Trophoblast cell (in vitro differentiated cells and primary cell): Measurements from ENCODE around the gene HTR5A.

Experiments
- DNase-seq, 2 donors: peaks; one replicate each; pipeline ENCODE4 v3.0.0-alpha.2; 2016
- H2AFZ ChIP-seq: 2 replicates; pipeline ENCODE4 v1.6.1; 2013; ENCODE audit warnings: low read length, moderate library complexity, mild to moderate bottlenecking; ENCODE audit not compliant: insufficient read depth, poor library complexity
- H2AK5ac ChIP-seq: 2 replicates; pipeline ENCODE4 v1.6.1; 2013; ENCODE audit warnings: mild to moderate bottlenecking, low read length
- H2BK120ac ChIP-seq: 2 replicates; pipeline ENCODE4 v1.6.1; 2013; ENCODE audit warnings: low read length, mild to moderate bottlenecking, moderate library complexity; ENCODE audit not compliant: insufficient read depth, poor library complexity
- H2BK12ac ChIP-seq: 2 replicates; pipeline ENCODE4 v1.6.1; 2013; ENCODE audit warnings: mild to moderate bottlenecking, low read length, moderate library complexity
- H2BK5ac ChIP-seq: 2 replicates; pipeline ENCODE4 v1.6.1; 2013; ENCODE audit warnings: low read length, low read depth, moderate library complexity, mild to moderate bottlenecking; ENCODE audit not compliant: poor library complexity
- H3K14ac ChIP-seq: 2 replicates; pipeline ENCODE4 v1.6.1; 2013; ENCODE audit warnings: mild to moderate bottlenecking, low read length
- H3K18ac ChIP-seq: 2 replicates; pipeline ENCODE4 v1.6.1; 2013; ENCODE audit warnings: mild to moderate bottlenecking, low read length
- H3K23ac ChIP-seq: 2 replicates; pipeline ENCODE4 v1.6.1; 2013; ENCODE audit warnings: low read length
- H3K27ac ChIP-seq: 2 replicates; pipeline ENCODE4 v1.5.1; 2013; ENCODE audit warnings: low read depth, mild to moderate bottlenecking, inconsistent platforms, low read length, moderate library complexity
- H3K27me3 ChIP-seq: 2 replicates; pipeline ENCODE4 v1.6.1; 2013; ENCODE audit warnings: inconsistent platforms, mild to moderate bottlenecking, low read length, moderate library complexity; ENCODE audit not compliant: insufficient read depth
- H3K36me3 ChIP-seq, 2 experiments: 1 replicate in 1 of 2; 2 replicates in 1 of 2; pipeline ENCODE4 v1.6.1; 2013; ENCODE audit warnings: low read length in 2 of 2, mild to moderate bottlenecking in 2 of 2, moderate library complexity in 1 of 2; ENCODE audit not compliant: insufficient read depth in 2 of 2, control insufficient read depth in 1 of 2
- H3K4ac ChIP-seq: 2 replicates; pipeline ENCODE4 v1.6.1; 2013; ENCODE audit warnings: low read depth, mild to moderate bottlenecking, low read length, moderate library complexity
- H3K4me1 ChIP-seq, 2 experiments: 1 replicate in 1 of 2; 2 replicates in 1 of 2; pipeline ENCODE4 v1.6.1; 2013; ENCODE audit warnings: low read length in 2 of 2, mild to moderate bottlenecking in 2 of 2, moderate library complexity in 1 of 2; ENCODE audit not compliant: insufficient read depth in 2 of 2, control insufficient read depth in 1 of 2
- H3K4me2 ChIP-seq: 2 replicates; pipeline ENCODE4 v1.6.1; 2013; ENCODE audit warnings: inconsistent platforms, mild to moderate bottlenecking, low read length, moderate library complexity
- H3K4me3 ChIP-seq: 2 replicates; pipeline ENCODE4 v1.5.1; 2013; ENCODE audit warnings: mild to moderate bottlenecking, low read depth, low read length, inconsistent platforms
- H3K79me1 ChIP-seq: one replicate; pipeline ENCODE4 v1.6.1; 2013; ENCODE audit warnings: low read length
- H3K79me2 ChIP-seq: 2 replicates; pipeline ENCODE4 v1.6.1; 2013; ENCODE audit warnings: low read length, mild to moderate bottlenecking; ENCODE audit not compliant: control insufficient read depth, insufficient read depth, poor library complexity
- H3K9ac ChIP-seq: 2 replicates; pipeline ENCODE4 v1.6.1; 2013; ENCODE audit warnings: mild to moderate bottlenecking, low read length
- H3K9me3 ChIP-seq: 2 replicates; pipeline ENCODE4 v1.6.1; 2013; ENCODE audit warnings: low read depth, mild to moderate bottlenecking, control low read depth, inconsistent platforms, low read length; ENCODE audit not compliant: insufficient read depth
- H4K12ac ChIP-seq: 2 replicates; pipeline ENCODE4 v1.6.1; 2013; ENCODE audit warnings: low read depth, mild to moderate bottlenecking, low read length, moderate library complexity
- H4K8ac ChIP-seq: 2 replicates; pipeline ENCODE4 v1.6.1; 2013; ENCODE audit warnings: low read depth, mild to moderate bottlenecking, low read length, moderate library complexity
- H4K91ac ChIP-seq: one replicate; pipeline ENCODE4 v1.6.1; 2013; ENCODE audit warnings: low read depth, mild to moderate bottlenecking, low read length, moderate library complexity
- WGBS: extraction: QIAGEN DNeasy Blood & Tissue Kit; methylation state at CpG from one replicate; pipeline ENCODE4 v1.1.7; 2013; ENCODE audit warnings: missing lambda C conversion rate; ENCODE audit not compliant: insufficient read length, insufficient coverage; ENCODE audit errors: extremely low coverage; 5-methylcytosine and 5-hydroxymethylcytosine counted together

Gene HTR5A

DNA sequence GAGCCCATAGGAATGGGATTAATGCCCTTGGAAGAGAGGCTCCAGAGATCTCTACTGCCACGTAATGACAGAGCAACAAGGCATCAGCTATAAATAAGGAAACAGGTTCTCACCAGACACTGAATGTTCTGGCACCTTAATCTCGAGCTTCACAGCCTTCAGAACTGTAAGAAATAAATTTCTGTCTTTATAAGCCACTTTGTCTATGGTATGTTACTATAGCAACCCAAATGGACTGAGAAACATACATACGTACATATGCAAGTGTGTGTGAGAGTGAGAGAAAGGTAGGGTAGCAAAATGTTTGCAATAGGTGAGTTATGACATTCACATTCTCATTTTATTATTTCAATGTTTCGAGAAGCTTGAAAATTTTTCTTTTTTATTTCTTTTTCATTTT lies 22.1 kb upstream of the HTR5A start:
- Histone ChIP-seq H4K91ac (no peak overlapping the region), H3K4me1 (no peaks in the 10 kb centered on the region), H3K27ac (no peak overlapping the region), H3K23ac (no peak overlapping the region), H4K8ac (no peak overlapping the region), H3K9ac (no peak overlapping the region), H2BK12ac (no peak overlapping the region), H3K14ac (no peak overlapping the region), H3K27me3 (no peaks in the 10 kb centered on the region), H3K4me2 (no peak overlapping the region), H2AK5ac (no peak overlapping the region), H4K12ac (no peak overlapping the region), H2BK120ac (no peak overlapping the region), H2BK5ac (no peak overlapping the region), H3K18ac (no peak overlapping the region), H3K36me3 (no peaks in the 10 kb centered on the region), H3K4me3 (no peak overlapping the region), H3K79me1 (no peaks in the 10 kb centered on the region), H2AFZ (no peak overlapping the region), H3K9me3 (peaks cover 2% of the 10 kb centered on the region), H3K4ac (no peak overlapping the region), H3K79me2 (no peaks in the 10 kb centered on the region)
- DNase-seq, result no peak
- WGBS, result no CpG with 5 or more reads among the region's 4 CpGs

GRCh38 chr7:155051355-155051754 lies 18.8 kb upstream of the HTR5A start:
- H2AK5ac ChIP-seq, result no peak overlapping the region
- no peaks in the 10 kb centered on the region for H3K27me3 ChIP-seq
- H2BK5ac ChIP-seq, result no peak overlapping the region
- no peak overlapping the region for H3K18ac ChIP-seq
- no peak overlapping the region for H4K12ac ChIP-seq
- no CpG with 5 or more reads among the region's 4 CpGs for WGBS
- H2BK12ac ChIP-seq, result no peak overlapping the region
- H3K79me2 ChIP-seq, result no peaks in the 10 kb centered on the region
- no peaks in the 10 kb centered on the region for H3K4me1 ChIP-seq
- no peak for DNase-seq
- no peak overlapping the region for H2AFZ ChIP-seq
- no peaks in the 10 kb centered on the region for H3K36me3 ChIP-seq
- H3K4ac ChIP-seq, result no peak overlapping the region
- H3K9ac ChIP-seq, result no peak overlapping the region
- H3K9me3 ChIP-seq, result peaks cover 4% of the 10 kb centered on the region
- H4K91ac ChIP-seq, result no peak overlapping the region
- no peak overlapping the region for H2BK120ac ChIP-seq
- H4K8ac ChIP-seq, result no peak overlapping the region
- H3K79me1 ChIP-seq, result no peaks in the 10 kb centered on the region
- no peak overlapping the region for H3K23ac ChIP-seq
- H3K27ac ChIP-seq, result no peak overlapping the region
- H3K4me3 ChIP-seq, result no peak overlapping the region
- H3K4me2 ChIP-seq, result no peak overlapping the region
- no peak overlapping the region for H3K14ac ChIP-seq

DNA sequence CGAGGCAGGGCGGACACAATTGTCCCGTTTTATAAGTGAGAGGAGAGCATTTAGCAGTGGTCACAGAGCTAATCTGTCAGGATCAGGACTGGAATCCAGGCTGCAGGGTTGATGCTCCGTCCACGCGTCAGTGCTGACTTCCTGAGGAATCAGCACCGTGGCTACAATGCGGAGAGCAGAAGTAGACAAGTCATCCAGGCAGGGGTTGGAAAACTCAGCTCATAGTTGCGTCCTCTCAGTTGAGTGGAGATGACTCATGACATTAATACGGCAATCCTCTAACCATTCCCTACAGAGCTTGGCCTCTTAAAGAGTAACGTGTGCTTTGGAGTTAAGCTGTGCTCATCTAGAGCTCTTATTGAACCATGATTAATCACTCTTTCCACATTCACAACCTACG lies 17.1 kb upstream of the HTR5A start:
- H3K14ac ChIP-seq, result no peak overlapping the region
- no peak overlapping the region for H3K27ac ChIP-seq
- H2AFZ ChIP-seq, result no peak overlapping the region
- no peak overlapping the region for H4K91ac ChIP-seq
- no peak overlapping the region for H3K4me3 ChIP-seq
- no peak overlapping the region for H4K12ac ChIP-seq
- no peaks in the 10 kb centered on the region for H3K27me3 ChIP-seq
- H3K18ac ChIP-seq, result no peak overlapping the region
- no peak overlapping the region for H2AK5ac ChIP-seq
- no CpG with 5 or more reads among the region's 12 CpGs for WGBS
- H3K4me2 ChIP-seq, result no peak overlapping the region
- no peak overlapping the region for H3K23ac ChIP-seq
- H2BK120ac ChIP-seq, result no peak overlapping the region
- peaks cover 4% of the 10 kb centered on the region for H3K9me3 ChIP-seq
- H3K36me3 ChIP-seq, result no peaks in the 10 kb centered on the region
- H3K79me2 ChIP-seq, result no peaks in the 10 kb centered on the region
- no peak overlapping the region for H4K8ac ChIP-seq
- H3K4me1 ChIP-seq, result no peaks in the 10 kb centered on the region
- H2BK12ac ChIP-seq, result no peak overlapping the region
- peak; percentile 12 to 57 for DNase-seq
- no peak overlapping the region for H2BK5ac ChIP-seq
- H3K79me1 ChIP-seq, result no peaks in the 10 kb centered on the region
- H3K4ac ChIP-seq, result no peak overlapping the region
- no peak overlapping the region for H3K9ac ChIP-seq

DNA sequence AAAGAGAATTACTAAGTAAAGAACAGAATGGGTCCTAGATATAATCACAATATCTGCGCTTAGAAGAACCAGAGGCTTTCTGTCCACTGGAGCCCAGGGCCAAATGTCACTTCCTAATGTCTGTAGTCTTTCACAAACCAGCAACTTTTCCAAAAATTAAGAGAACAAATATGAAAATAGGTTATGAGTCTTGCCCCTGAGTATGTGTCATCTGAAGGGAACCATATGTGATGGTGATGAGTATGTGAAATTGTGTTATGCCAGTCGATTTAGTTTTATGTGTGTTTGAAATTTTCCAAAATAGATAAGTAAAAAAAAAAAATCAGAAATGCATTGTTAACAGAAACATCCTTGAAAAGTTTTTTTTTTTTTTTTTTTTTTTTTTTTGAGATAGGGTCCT lies 15.4 kb upstream of the HTR5A start:
- Histone ChIP-seq H4K8ac (no peak overlapping the region), H4K12ac (no peak overlapping the region), H3K9ac (no peak overlapping the region), H2BK120ac (no peak overlapping the region), H3K36me3 (no peaks in the 10 kb centered on the region), H3K14ac (no peak overlapping the region), H3K9me3 (peaks cover 4% of the 10 kb centered on the region), H3K4ac (no peak overlapping the region), H3K4me1 (no peaks in the 10 kb centered on the region), H3K18ac (no peak overlapping the region), H2BK5ac (no peak overlapping the region), H3K79me1 (no peaks in the 10 kb centered on the region), H3K23ac (no peak overlapping the region), H3K4me2 (no peak overlapping the region), H3K27me3 (no peaks in the 10 kb centered on the region), H2BK12ac (no peak overlapping the region), H3K79me2 (no peaks in the 10 kb centered on the region), H3K4me3 (no peak overlapping the region), H3K27ac (no peak overlapping the region), H2AFZ (no peak overlapping the region), H4K91ac (no peak overlapping the region), H2AK5ac (no peak overlapping the region)
- no peak for DNase-seq
- WGBS, result no CpG with 5 or more reads among the region's 2 CpGs
